Subcutaneous abdominal adipose tissue (tissue), 5 donors: Measurements from ENCODE around the gene WDR43.

Source experiments
- H3K27ac ChIP-seq: one replicate; pipeline ENCODE4 v1.7.0; 2013; ENCODE audit warnings: low read depth, mild to moderate bottlenecking, inconsistent platforms, low read length, moderate library complexity
- H3K27me3 ChIP-seq, 5 donors: one replicate each; pipeline ENCODE4 v1.7.0; 2013; ENCODE audit warnings: low read length in 5 of 5, inconsistent platforms in 1 of 5; ENCODE audit not compliant: control insufficient read depth in 5 of 5, insufficient read depth in 4 of 5
- H3K36me3 ChIP-seq, 5 donors: one replicate each; pipeline ENCODE4 v1.7.0; 2013; ENCODE audit warnings: low read length in 5 of 5; ENCODE audit not compliant: control insufficient read depth in 5 of 5, insufficient read depth in 5 of 5
- H3K4me1 ChIP-seq, 5 donors: one replicate each; pipeline ENCODE4 v1.7.0; 2013; ENCODE audit warnings: low read length in 5 of 5, mild to moderate bottlenecking in 3 of 5, moderate library complexity in 1 of 5; ENCODE audit not compliant: control insufficient read depth in 5 of 5, insufficient read depth in 5 of 5
- H3K4me3 ChIP-seq, 5 donors: one replicate each; pipeline ENCODE4 v1.7.0; 2013; ENCODE audit warnings: low read length in 5 of 5, low read depth in 1 of 5
- H3K9ac ChIP-seq, 5 donors: one replicate each; pipeline ENCODE4 v1.7.0; 2013; ENCODE audit warnings: low read length in 5 of 5, mild to moderate bottlenecking in 4 of 5, moderate library complexity in 3 of 5
- H3K9me3 ChIP-seq, 5 donors: one replicate each; pipeline ENCODE4 v1.7.0; 2013; ENCODE audit warnings: low read length in 5 of 5; ENCODE audit not compliant: control insufficient read depth in 5 of 5
- donor health status: healthy.
- donor health status: healthy.
- donor health status: healthy.
- donor health status: healthy.
- donor health status: healthy.

The WDR43 gene

GRCh38 chr2:28997237-28997846 is 102.9 kb downstream of the WDR43 start:
- H3K4me1 ChIP-seq: peaks cover 0 to 11% (median 3%) of the 10 kb centered on the region in 5 donors
- H3K27me3 ChIP-seq: no peaks in the 10 kb centered on the region
- H3K9ac ChIP-seq: no peak overlapping the region
- H3K9me3 ChIP-seq: no peaks in the 10 kb centered on the region
- no peak overlapping the region for H3K4me3 ChIP-seq
- H3K36me3 ChIP-seq: no peaks in the 10 kb centered on the region
- H3K27ac ChIP-seq: no peak overlapping the region
